ENCODE measurements around the gene HIC2.
"Not testable (repeated sequence)": the region's sequence is repeated elsewhere in the genome, so short reads cannot be mapped to it uniquely, and the experiment has no call there.

Gene HIC2

GRCh38 chr22:21497984-21498383 lies 80.8 kb downstream of the HIC2 start:
- not testable (repeated sequence) for DNase-seq

- not testable (repeated sequence) for DNase-seq
These were observed 81.3 kb downstream of the HIC2 start for GRCh38 chr22:21498489-21498888.

GRCh38 chr22:21499623-21500506 lies 82.7 kb downstream of the HIC2 start:
- DNase-seq: not testable (repeated sequence)
